ENCODE data around the gene MRPS10. TPM values are rescaled to one million over a fixed set of nuclear protein-coding genes. Genes with fewer than 3 reads are reported as not detected.
"Not testable (repeated sequence)": the region's sequence is repeated elsewhere in the genome, so short reads cannot be mapped to it uniquely, and the experiment has no call there.

MRPS10 gene
- total and polyA plus RNA-seq, 4 donors, result 20.1 to 26.8 (median 23.9) TPM

DNA sequence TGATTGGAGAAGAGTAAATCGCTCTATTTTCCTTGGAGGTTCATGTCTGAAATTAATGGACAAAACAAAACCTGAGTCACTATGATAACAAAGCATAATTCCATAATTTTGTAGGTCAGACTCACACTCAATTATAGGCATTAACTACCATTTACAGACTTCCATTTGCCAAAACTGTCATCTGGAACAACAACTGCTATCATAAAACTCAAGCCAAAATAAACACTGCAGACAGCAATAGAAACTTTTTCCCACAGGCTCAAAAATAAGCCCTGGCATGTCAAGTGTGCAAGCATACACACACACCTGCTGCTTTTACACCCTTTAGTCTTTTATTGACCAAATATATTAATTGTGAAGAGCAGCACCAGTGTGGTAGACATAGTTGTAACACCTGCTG lies 7.1 kb downstream of the MRPS10 start:
- Histone ChIP-seq H3K9ac (ENCODE audit: low read depth in 1 of 2, low read length in 2 of 2) (peak overlapping the region in 1 of 2 donors; percentile 69), H3K4me1 (ENCODE audit: control insufficient read depth in 4 of 4, insufficient read depth in 4 of 4, low read length in 3 of 4) (peaks cover 10 to 32% (median 25%) of the 10 kb centered on the region in 4 donors), H3K27me3 (ENCODE audit: control insufficient read depth in 4 of 4, insufficient read depth in 4 of 4, low read length in 3 of 4) (no peaks in the 10 kb centered on the region), H3K27ac (ENCODE audit: low read depth in 1 of 2, low read length in 2 of 2) (peak overlapping the region; percentile 68 to 76), H3K36me3 (ENCODE audit: control insufficient read depth in 4 of 4, insufficient read depth in 3 of 4, low read depth in 1 of 4, low read length in 3 of 4) (peaks cover 7 to 32% (median 24%) of the 10 kb centered on the region in 4 donors), H3K9me3 (ENCODE audit: control insufficient read depth in 4 of 4, low read length in 3 of 4) (no peaks in the 10 kb centered on the region), H3K4me3 (ENCODE audit: low read depth in 1 of 3, low read length in 3 of 3) (no peak overlapping the region)
- no peak for DNase-seq (ENCODE audit: low spot score)
- no CpG with 5 or more reads among the region's 1 CpG for WGBS
- TF ChIP-seq RXRA (IDR thresholded peaks at IDR 0.05) (no peak), RAD21 (IDR thresholded peaks at IDR 0.05) (no peak), TAF1 (conservative IDR thresholded peaks at IDR 0.05) (no peak), SP1 (IDR thresholded peaks at IDR 0.05) (peak; percentile 11), ZBTB33 (IDR thresholded peaks at IDR 0.05) (no peak), HNF4A (conservative IDR thresholded peaks at IDR 0.05) (peak; percentile 5 to 20), YY1 (IDR thresholded peaks at IDR 0.05) (peak; percentile 27), REST (IDR thresholded peaks at IDR 0.05) (no peak), FOXA1 (IDR thresholded peaks at IDR 0.05) (peak; percentile 26), EGR1 (IDR thresholded peaks at IDR 0.05; ENCODE audit: low read depth in 2 of 2) (no peak), CTCF (IDR thresholded peaks at IDR 0.05; ENCODE audit: low read depth, low read length, missing input control) (no peak), GABPA (IDR thresholded peaks at IDR 0.05 in 1 of 2, conservative IDR thresholded peaks at IDR 0.05 in 1 of 2) (no peak), FOXA2 (IDR thresholded peaks at IDR 0.05) (peak; percentile 65)
- TF ChIP-seq, protein P1, sequence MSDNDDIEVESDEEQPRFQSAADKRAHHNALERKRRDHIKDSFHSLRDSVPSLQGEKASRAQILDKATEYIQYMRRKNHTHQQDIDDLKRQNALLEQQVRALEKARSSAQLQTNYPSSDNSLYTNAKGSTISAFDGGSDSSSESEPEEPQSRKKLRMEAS (IDR thresholded peaks at IDR 0.05), result no peak

DNA sequence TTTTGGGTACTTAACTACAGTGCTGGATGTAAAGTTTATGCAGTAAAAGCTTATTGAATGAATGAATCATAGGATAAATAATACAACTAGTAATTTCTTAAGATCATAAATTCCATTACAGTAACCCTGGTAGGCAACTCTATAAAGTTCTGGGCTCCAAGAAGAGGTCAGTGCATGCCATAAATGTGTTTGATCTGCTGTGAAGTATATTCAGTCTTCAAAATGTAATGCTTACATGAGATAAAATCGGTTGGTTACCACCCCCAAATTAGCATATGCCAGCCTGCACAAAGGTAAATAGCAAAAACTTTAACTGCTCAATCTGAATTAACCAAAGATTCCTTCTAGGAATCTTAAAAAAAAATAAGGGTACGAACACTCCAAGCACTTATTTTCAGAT lies 10.1 kb downstream of the MRPS10 start:
- 78% methylated on average over 2 of the region's 2 CpGs for WGBS
- Histone ChIP-seq H3K4me1 (ENCODE audit: control insufficient read depth in 4 of 4, insufficient read depth in 4 of 4, low read length in 3 of 4) (peaks cover 15 to 46% (median 25%) of the 10 kb centered on the region in 4 donors), H3K36me3 (ENCODE audit: control insufficient read depth in 4 of 4, insufficient read depth in 3 of 4, low read depth in 1 of 4, low read length in 3 of 4) (peaks cover 7 to 23% (median 15%) of the 10 kb centered on the region in 4 donors)

More for the DNA sequence above, 10.1 kb downstream of the MRPS10 start:
- not testable (repeated sequence) for H3K9me3 ChIP-seq (ENCODE audit: control insufficient read depth in 4 of 4, low read length in 3 of 4); H3K27ac ChIP-seq (ENCODE audit: low read depth in 1 of 2, low read length in 2 of 2); DNase-seq (ENCODE audit: low spot score); H3K4me3 ChIP-seq (ENCODE audit: low read depth in 1 of 3, low read length in 3 of 3); H3K9ac ChIP-seq (ENCODE audit: low read depth in 1 of 2, low read length in 2 of 2); H3K27me3 ChIP-seq (ENCODE audit: control insufficient read depth in 4 of 4, insufficient read depth in 4 of 4, low read length in 3 of 4)
